GM10847 (cell line): Measurements from ENCODE around the gene AGBL4.

Experiments
- POLR2A ChIP-seq: IDR thresholded peaks from 2 replicates; pipeline ENCODE4 v1.6.1; 2011; ENCODE audit not compliant: insufficient read length; ENCODE audit errors: extremely low read depth

Gene AGBL4

GRCh38 chr1:48676376-48676775 lies 1347.4 kb downstream of the AGBL4 start:
- TF ChIP-seq POLR2A, result no peak

GRCh38 chr1:48675251-48675650 lies 1348.5 kb downstream of the AGBL4 start:
- TF ChIP-seq POLR2A, result no peak

- no peak for TF ChIP-seq POLR2A
Observed at GRCh38 chr1:48674641-48675040, 1349.1 kb downstream of the AGBL4 start.

GRCh38 chr1:48673332-48674105 lies 1350.2 kb downstream of the AGBL4 start:
- TF ChIP-seq POLR2A, result no peak

- no peak for TF ChIP-seq POLR2A
Observed at GRCh38 chr1:48671578-48671977, 1352.2 kb downstream of the AGBL4 start.

- no peak for TF ChIP-seq POLR2A
Observed at GRCh38 chr1:48670234-48671020, 1353.3 kb downstream of the AGBL4 start.

- no peak for TF ChIP-seq POLR2A
Observed at GRCh38 chr1:48668339-48668738, 1355.4 kb downstream of the AGBL4 start.

- TF ChIP-seq POLR2A, result no peak
Observed at GRCh38 chr1:48667782-48668181, 1356.0 kb downstream of the AGBL4 start.

GRCh38 chr1:48665708-48666407 lies 1357.9 kb downstream of the AGBL4 start:
- TF ChIP-seq POLR2A, result no peak

GRCh38 chr1:48661726-48662463 lies 1361.9 kb downstream of the AGBL4 start:
- no peak for TF ChIP-seq POLR2A

- TF ChIP-seq POLR2A, result no peak
Observed at GRCh38 chr1:48659801-48660200, 1364.0 kb downstream of the AGBL4 start.

GRCh38 chr1:48657413-48657812 lies 1366.3 kb downstream of the AGBL4 start:
- no peak for TF ChIP-seq POLR2A

GRCh38 chr1:48654606-48655210 lies 1369.0 kb downstream of the AGBL4 start:
- no peak for TF ChIP-seq POLR2A

GRCh38 chr1:48652334-48652733 lies 1371.4 kb downstream of the AGBL4 start:
- TF ChIP-seq POLR2A, result no peak

GRCh38 chr1:48649880-48650279 lies 1373.9 kb downstream of the AGBL4 start:
- TF ChIP-seq POLR2A, result no peak
